Left forelimb (tissue), 1 donor: ENCODE results near the gene CAMK2B.

Source experiments
- DNase-seq: peaks from one replicate; pipeline ENCODE4 v3.0.0-alpha.2; 2018; ENCODE audit warnings: low spot score

The CAMK2B gene

DNA sequence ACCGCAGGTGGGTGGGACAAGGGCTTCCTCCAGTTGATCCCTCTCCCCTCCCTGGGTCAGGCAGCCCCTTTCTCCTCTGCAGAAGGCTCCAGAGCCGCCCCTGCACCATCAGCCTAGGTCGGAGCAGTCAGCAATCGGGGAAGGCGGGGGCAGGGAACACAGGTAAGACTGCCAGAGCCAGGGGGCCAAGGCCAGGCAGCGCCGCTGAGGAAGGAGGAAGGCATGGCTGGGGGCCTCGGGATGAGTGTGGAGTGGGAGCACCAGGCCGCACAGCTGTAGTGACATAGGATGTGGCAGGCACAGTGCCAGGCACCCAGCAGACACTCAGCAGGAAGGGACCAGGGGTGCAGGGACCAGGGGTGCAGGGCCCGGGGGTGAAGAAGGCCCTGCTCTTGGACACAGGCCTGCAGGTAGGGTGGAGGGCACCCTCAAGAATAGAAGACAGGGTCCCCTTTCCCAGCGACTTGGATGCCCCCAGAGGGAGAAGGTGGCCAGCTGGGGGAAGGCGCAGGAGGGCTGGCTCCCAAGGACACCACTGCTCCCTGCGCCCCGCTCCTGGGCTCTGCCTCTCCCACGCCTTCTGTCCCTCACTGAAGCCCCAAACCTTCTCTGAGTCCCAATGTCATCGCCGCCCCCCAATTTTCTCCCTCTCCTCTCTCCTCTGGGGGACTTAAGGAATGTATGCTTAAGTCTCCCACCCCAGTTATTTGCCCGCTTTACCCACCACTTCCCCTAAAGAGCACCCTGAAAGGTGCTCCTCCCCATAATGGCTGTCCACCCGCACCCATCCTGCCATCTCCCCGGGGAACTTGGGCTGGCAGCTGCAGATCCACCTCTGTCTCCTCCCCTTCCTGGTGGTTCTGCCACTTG is 38.5 kb downstream of the CAMK2B start:
- DNase-seq, result peak; percentile 46

DNA sequence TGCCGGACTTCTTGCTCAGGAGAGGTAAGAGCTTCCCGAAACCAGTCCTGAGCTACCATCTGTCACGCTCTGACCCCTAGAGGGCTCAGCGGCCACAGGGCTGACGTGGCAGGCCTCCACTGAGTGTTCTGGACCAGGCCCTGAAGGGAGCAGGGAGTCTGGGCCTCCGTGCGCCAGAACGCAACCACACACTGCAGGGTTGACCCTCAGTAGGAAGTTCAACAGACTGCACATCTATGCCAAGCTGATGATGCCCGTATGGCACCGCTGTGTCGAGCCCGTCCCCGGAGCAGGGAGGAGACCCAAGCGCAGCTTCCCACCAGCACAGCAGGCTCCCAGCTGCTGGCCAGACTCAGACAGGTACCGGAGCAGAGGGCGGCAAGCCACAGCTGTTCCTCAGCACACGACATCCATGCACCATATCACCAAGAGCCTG is 39.2 kb downstream of the CAMK2B start:
- peak; percentile 17 for DNase-seq

DNA sequence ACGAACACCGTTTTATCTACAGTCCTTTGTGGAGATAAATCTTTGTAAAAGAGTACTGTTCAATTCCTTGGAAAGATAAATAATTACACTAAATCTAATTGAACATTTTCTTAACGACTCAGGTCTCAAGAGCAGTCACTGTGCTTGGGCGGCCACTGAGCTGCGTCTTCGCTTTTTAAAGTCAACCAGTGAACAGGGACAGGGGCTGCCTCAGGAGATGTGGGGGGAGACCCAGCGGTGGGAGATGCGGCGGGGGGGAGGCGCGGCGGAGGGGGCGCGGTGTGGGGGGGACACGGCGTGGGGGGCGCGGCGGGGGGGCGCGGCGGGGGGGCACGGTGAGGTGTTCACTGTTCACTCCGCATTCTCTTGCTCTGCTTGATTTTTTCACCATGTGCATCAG is 39.8 kb downstream of the CAMK2B start:
- DNase-seq, result peak; percentile 31

DNA sequence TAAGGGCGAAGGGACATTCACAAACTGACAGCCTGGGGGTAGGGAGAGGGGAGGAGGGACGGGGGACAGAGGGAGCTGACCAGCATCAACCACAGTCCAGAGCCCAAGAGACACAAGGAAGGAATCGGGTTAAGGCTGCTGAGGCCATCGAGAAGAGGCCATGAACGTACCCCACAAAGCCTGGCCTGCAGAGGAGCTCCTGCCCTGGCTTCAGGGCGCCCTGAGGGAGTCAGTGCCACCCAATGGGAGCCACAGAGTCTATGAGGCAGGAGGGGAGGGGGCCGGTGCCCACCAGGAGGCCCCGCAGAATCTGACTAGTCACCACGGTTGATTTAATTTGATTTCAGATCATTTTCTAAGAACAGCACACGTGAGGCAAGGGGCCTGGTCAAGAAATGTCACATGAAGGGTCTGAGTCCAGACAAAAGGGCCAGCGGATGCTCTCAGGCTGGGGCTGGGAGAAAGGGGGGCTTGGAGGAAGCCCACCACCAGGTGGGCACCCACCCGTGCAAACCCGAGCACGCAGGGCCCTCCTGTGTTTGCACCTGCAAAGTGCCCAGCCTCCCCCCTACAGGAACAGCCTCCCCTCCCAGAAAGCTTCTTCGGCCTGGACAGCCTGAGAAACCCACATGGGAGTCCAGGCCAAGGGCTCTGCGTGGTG is 40.4 kb downstream of the CAMK2B start:
- DNase-seq, result peak; percentile 23

DNA sequence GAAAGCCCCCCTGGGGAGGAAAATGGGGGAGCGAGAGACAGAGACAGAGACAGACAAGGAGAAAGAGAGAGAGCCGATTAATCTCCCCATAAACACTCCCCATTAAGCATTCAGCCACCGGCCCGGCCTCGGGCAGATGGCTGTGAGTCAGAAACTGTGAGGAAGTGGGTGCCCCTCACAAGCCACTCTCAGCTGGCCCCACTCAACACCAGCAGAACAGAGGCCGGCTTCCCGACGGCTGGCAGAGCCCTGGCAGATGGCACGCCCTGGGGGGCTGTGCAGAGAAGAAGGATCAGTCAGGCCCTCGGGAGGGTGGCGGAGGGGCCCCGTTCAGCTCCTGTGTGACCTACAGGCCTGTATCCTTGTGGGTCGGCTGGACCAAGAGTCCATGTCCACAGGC is 41.2 kb downstream of the CAMK2B start:
- DNase-seq, result peak; percentile 48

DNA sequence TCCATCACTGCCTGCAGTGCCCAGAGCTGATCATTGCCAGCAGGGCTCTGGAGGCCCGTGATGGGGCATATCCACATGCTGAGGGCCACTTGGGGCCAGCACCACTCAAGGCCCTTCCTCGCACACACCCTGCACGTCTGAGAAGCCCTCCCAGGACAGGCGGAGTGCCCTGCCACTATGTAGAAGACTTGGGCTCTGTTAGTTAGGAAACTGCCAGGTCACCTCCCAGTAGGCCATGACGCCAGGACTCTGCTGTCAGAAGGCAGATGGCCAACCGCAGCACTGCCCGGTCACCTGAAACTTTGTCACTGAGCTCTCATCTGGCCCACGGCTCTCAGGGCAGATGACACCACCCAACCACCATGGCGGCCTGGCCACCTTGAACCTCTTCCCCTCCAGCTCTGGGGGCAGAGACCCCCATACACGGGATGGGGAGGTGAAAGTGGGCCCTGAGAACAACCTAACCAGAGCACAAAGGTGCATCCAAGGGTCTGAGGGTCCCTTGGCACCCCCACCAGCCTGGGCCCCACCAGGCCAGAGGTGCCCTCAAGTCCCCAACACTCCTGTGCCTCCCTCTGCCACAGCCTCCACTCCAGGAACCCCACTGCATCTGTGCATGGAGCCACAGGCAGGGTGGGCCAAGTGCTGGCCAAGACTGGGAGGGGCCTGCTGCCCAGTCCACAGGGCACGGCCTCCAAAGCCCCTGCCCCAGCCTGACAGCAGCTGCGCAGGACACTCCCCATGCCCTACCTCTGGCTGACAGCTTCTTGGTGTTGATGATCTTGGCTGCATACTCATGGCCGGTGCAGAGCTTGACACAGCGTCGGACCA is 41.8 kb downstream of the CAMK2B start:
- DNase-seq, result peak; percentile 45

DNA sequence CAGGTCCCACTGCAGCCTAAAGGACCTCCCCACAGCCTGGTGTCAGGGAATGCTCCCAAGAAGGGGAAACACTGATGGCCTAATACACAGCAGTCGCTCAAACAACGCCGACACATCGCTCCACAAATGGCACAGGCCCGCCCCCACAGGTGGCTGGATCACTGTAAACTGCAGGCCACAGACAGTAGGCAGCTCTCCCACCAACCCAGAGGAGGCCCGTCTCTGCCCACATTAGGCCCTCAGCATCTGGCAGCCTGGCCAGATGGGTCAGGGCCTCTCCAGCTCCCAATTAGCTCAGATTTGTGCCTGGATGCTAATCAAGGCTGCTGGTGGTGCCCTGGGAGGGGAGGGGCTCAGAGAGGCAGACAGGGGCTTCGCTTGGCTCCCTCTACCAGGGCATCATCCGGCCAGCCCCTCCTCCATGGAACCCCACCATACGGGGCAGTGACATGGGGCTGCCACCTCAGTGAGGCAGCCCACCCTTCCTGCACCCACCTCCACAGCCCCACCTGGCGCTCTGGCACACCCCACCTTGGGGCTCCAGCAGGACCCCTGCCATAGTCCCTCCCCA is 42.7 kb downstream of the CAMK2B start:
- peak; percentile 62 for DNase-seq

DNA sequence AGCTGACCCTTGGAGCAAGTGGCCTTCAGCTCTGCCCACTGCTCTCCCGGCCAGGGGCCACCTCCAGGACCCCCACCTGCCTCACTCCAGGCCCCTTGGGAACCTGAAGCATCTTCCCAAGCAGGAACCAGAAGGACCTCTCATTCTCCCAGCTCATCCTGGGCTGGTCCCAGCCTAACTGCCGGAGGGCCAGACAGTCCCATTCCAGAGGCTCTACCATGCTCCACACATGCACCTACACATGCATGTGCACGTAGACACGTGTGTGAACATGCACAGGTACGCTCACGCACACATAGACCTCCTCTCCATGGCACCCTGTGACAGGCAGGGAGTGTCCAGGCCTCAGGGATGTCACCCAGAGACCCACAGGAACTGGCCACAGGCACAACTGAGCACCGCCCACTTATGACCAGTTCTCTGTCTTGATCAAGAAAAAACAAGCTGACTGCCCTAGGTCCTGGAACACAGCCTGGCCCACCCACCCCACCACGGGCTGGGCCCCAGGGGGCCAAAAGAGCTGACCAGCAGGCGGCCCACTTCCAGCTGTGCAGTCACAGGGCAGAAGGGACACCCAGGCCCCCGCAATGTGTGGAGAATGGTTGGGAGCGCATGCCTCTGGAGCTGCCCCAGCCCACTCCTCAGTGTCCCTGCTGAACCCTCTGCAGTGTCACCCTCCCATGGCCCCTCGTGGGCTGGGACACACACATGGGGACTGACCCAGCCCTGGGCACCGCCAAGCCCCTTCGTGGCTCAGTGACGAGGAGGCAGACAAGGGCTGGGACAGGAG is 43.4 kb downstream of the CAMK2B start:
- DNase-seq, result peak; percentile 53

DNA sequence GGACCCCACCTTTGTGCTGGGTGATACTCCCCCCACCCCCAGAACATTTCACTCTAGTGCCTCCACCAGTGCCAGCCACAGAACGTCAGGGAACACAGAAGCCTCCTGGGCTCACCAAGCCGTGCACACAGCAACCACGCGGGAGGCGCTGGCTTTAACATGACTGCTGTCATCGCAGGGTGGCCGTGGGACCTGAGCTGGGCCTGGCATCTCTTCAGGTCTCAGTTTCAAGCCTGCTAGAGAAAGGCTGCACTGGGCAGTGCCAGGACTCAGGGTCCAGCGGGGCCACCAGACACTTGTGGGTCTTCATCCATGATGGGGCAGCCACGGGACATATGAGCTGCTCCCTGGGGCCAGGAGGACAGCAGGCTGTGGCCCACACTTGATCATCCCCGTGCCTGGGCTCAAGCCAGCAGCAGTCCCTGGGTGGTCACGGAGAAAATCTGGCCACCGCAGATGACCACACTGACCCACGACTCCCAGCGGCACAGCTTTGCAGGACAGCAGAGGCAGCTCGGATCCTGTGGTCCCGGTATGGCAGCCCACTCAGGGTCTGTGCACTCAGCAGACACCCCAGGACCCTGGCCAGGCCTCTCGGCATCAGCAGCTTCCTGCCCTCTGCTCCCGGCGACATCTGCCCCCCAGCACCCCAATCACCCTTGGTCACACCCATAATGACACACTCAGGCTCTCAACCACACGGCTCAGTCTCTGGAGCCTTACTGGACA is 44.2 kb downstream of the CAMK2B start:
- DNase-seq, result peak; percentile 52

DNA sequence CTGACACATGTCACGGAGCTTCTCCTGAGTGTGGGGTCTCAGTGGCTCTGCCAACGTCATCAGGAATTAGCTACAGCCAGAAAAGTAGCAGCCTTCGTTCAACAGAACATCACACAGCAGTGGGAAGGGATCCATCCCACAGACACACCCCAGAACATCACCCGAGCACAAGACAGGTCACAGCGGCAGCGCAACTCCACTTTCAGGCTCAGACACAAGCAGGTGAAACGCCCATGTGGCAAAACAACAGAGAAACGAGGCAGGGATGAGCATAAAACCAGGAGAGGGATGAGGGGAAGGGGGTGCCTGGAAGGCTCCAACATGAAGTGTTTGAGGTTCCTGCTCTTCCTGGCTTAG is 44.8 kb downstream of the CAMK2B start:
- peak; percentile 38 for DNase-seq

DNA sequence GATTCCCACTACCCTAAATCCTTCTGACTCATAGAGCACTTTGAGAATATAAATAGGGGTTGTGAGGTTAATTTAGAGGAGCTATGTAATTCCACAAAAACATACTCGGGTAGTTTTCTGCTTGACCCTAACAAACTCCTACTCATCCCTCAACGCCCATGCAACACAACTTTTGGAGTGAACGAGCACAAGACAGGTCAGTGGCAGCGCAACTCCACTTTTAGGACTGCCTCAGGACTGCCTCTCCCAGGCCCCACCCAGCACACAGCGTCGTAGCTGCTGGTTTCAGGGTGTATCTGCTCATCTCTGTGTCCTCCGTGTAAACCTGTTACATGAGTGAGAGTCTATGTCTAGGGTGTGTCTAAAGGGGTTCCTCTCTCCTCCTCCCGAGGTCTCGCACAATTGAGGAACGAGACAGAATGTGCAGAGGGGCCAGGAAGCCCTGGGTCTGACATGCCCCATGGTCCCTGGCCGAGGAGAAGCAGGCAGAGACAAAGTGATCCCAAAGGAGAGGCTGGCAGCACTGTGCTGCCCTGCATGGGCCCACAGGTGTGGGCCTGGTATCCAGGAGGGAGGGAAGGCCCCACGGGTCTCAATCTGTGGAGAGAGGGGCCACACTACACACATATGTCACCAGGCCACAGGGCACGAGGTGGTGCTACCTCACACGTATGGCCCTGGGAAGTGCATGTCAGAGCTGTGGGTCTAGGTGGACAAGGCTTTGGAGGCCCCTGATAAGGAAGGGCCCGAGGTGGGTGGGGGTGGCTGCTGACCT is 45.5 kb downstream of the CAMK2B start:
- peak; percentile 44 for DNase-seq

DNA sequence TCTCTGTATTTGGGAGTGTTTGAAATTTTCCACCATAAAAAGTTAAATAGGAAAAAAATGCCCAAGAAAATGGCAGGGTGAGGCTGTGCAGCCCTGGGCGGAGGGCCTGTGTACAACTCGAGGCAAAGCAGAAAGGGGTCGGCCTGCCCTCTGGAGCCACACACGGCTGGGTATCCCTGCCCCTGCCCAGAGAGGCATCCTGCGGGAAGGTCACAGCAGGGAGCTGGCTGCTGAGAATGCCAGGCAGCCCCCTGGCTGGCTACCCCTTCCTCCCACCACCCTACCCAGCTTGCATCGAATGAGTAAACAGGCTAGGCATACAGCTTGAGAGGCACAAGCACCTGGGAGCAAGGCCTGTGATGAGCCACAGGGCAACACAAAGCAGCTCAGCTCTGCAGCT is 46.1 kb downstream of the CAMK2B start:
- peak; percentile 20 for DNase-seq

DNA sequence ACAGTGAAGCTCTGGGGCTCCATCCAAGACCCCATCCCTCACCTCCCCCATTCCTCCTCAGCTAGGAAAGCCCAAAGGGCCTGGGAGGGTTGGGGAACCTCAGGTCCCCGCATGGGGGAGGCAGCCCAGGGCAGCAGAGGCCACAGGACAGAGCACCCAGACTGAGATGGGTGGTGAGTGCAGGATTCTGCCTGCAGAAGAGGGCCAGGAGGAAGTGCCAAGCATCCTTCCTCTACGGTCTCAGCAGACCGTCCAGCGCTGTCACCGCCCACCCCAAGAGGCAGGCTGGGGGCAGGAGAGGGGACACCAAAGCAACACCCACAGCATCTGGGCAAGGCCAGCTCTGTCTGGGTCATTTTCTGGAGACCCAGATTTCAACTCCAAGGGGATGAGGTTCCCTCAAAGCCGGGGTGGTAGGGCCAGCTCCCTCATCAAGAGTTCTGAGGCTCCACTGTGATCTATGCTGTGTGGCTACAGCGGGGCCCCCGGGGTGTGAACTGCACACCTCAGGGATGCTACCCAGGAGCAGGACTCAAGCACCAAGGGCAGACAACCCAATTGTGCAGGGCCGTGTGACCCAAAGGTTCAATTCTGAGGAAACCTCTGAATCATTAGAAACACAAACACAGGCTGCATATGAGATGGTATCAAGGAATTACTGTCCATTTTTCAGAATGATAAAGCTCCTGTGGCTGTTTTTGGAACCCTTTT is 46.8 kb downstream of the CAMK2B start:
- peak; percentile 50 for DNase-seq

DNA sequence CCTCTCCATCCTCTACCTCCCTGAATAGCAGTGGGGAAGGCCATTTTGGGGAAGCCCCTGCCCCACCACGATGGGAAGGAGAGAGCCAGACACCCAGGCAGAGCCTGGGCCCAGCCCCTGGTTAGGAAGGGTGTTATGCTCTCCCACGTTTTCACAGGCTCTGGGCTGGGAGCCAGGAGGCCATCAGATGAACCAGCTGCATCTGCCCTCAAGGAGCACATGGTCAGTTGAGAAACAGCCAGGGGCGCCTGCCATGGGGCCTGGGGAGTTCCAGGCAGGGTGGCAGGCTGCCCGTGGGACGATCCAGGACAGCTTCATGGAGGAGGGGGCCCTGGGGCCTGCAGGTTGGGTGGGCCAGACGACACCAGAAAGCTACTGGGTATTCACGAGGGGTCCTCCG is 47.5 kb downstream of the CAMK2B start:
- DNase-seq, result peak; percentile 59

DNA sequence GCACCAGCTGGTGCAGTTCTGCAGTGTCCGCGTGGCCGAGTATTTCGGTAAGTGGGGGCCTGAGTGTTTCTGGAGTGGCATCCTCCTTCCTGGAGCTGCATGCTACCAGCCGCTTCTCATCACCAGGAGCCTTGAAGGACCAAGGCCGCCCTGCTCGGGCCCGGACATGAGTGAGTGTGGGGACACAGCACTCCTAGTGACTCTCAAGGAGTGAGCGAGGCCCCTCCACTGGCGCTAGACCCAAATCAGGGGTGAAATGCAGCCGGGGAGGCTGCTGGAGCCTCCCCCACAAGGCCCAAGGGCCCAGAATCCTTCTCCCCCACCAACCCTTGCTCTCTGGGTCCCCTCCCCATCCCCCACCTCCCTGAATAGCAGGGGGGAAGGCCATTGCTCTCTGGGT is 48.0 kb downstream of the CAMK2B start:
- DNase-seq, result peak; percentile 55

DNA sequence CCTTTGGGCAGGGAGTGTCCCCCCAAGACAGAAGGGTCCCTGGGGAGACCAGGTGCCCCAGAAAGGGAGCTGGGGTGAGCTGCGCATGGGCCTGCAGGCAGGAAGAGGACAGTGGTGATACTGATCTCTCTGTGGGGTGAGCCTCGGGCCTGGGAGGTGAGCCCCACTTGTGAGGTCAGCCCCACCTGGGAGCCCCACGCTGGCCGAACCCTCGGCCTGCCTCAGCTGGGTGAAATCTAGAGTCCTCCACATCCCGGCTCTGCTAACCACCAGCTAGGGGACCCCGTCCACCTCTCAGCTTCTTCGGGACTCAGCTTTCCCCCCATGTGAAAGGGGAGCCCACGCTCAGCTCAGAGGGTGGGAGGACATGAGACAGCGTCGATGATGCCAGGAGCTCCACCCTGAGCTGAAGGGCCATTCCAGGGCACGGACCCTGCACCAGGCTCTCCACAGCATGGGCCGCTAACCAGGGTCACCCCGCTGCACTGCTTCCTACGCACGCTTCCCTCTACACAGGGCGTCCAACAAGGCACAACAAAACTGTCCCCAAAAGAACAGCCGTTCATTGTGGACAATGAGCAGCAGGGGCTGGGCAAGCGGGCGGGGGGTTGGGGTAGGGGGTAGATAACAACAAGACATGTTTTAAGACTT is 48.7 kb downstream of the CAMK2B start:
- no peak for DNase-seq

DNA sequence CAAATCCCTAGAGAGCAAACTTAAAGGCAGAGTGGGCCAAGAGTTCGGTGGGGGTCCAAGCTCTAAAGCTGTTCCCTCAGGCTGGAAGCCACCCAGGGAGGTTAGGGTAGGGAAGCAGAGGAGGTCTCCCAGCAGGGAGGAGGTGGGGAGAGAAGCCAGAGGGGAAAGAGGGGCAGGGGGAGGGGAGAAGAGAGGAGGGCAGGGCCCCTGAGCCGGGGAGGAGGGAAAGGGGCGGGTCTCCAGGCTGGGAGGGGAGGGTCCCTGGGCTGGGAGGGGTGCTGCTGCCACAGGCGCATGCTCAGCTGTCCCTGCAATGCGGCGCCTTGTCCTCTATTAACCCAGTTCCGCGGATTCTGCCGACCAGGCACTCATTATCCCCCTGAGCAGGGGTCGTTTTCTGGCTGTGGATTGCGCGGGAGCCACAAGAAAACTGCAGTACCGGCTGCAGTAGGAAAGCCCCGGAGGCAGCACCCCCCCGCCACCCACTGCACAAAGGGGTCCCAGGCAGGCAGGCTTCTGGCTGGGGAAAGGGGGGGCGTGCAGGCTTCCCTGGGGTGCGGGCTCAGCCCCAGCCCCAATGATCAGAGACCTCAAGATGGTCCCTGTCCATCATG is 49.3 kb downstream of the CAMK2B start:
- peak; percentile 77 for DNase-seq

DNA sequence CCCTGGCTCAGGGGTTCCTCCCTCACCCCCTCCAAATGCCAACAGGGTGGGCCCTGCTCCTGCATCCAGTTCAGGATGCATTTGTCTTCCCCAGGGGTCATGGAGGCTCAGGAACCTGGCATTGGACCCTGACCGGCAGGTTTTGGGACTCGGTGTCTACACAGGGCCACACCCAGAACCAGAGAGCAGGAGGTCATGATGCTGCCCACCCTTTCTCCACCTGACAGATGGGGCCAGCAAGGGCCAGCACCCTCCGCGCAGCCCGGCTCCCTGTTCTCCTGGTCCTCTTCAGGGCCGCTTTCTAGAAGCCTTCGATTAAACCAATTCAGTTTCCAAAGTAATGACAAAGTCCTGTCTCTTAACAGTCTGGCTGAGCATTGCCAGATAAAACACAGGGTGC is 50.2 kb downstream of the CAMK2B start:
- no peak for DNase-seq
